ENCODE measurements around the gene MAP3K20. TPM values are rescaled to one million over a fixed set of nuclear protein-coding genes. Genes with fewer than 3 reads are reported as not detected.
"Not testable (repeated sequence)": the region's sequence is repeated elsewhere in the genome, so short reads cannot be mapped to it uniquely, and the experiment has no call there.

Gene MAP3K20
- total RNA-seq, 1 donor from 2014 or later: 18.0 TPM

DNA sequence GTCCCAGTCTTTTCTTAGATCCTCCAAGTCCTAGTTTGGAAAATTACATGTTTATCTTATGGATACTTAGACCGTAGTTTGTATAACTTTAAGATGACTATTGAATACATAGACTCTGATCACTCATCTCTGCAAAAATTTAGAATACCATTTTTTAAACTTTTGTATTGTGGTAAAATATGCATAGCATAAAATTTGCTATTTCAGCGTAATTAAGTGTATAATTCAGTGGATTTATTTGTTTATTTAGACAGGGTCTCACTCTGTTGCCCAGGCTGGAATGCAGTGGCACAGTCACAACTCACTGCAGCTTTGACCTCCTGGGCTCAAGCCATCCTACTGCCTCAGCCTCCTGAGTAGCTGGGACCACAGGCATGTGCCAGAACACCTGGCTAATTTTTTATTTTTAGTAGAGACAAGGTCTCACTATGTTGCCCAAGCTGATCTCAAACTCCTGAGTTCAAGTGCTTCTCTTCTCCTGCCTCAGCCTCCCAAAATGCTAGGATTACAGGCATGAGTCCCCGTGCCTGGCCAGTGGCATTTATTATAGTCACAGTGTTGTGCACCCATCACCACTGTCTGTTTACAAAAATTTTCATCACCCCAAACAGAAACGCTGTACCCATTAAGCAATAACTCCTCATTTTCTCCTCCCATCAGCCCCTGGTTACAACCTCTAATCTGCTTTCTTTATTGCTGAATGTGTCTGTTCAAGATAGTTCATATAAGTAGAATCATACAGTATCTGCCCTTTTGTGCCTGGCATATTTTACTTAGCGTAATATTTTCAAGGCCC lies 90.0 kb downstream of the MAP3K20 start:
- no peaks in the 10 kb centered on the region for H3K27me3 Mint-ChIP-seq (ENCODE audit: insufficient read depth, low read depth)
- Histone ChIP-seq H3K4me1 (no peaks in the 10 kb centered on the region), H3K4me2 (no peak overlapping the region)

DNA sequence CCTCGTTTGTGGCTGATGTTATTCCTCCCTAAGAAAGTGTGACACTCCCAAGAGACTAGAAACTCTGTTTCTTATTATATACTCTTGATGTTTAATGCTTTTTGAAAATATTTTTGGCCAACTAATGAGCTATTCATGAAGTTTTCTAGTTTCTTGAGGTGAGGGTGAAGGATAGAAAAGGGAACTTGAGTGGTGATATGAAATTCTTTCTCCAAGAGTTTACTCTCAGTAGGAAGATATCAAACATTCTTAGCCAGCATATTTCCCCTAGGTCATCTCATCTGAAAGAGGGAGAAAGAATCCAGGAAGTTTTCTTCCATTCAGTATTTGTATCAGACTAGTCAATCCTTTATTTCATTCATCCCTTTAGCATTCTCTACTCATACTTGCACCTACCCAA lies 95.7 kb downstream of the MAP3K20 start:
- Histone ChIP-seq H3K27me3 (no peaks in the 10 kb centered on the region), H3K9ac (no peak overlapping the region), H3K36me3 (no peaks in the 10 kb centered on the region), H3K79me2 (ENCODE audit: low read depth) (no peaks in the 10 kb centered on the region), H3K9me3 (ENCODE audit: low read depth) (no peaks in the 10 kb centered on the region), H3K4me3 (no peak overlapping the region), H3K27ac (no peak overlapping the region), H4K20me1 (ENCODE audit: low read depth) (no peaks in the 10 kb centered on the region), H3K4me2 (no peak overlapping the region), H2AFZ (replicated peaks) (no peak overlapping the region), H3F3A (ENCODE audit: low read depth) (no peaks in the 10 kb centered on the region), H3K4me1 (no peaks in the 10 kb centered on the region)
- TF ChIP-seq EZH2phosphoT487 (IDR thresholded peaks at IDR 0.05) (no peak), EZH2 (IDR thresholded peaks at IDR 0.05) (no peak)
- TF ChIP-seq, protein P1, sequence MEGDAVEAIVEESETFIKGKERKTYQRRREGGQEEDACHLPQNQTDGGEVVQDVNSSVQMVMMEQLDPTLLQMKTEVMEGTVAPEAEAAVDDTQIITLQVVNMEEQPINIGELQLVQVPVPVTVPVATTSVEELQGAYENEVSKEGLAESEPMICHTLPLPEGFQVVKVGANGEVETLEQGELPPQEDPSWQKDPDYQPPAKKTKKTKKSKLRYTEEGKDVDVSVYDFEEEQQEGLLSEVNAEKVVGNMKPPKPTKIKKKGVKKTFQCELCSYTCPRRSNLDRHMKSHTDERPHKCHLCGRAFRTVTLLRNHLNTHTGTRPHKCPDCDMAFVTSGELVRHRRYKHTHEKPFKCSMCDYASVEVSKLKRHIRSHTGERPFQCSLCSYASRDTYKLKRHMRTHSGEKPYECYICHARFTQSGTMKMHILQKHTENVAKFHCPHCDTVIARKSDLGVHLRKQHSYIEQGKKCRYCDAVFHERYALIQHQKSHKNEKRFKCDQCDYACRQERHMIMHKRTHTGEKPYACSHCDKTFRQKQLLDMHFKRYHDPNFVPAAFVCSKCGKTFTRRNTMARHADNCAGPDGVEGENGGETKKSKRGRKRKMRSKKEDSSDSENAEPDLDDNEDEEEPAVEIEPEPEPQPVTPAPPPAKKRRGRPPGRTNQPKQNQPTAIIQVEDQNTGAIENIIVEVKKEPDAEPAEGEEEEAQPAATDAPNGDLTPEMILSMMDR (IDR thresholded peaks at IDR 0.05): no peak
- H3K4me1 Mint-ChIP-seq: no peaks in the 10 kb centered on the region
- no peaks in the 10 kb centered on the region for H3K36me3 Mint-ChIP-seq
- H3K27me3 Mint-ChIP-seq (ENCODE audit: insufficient read depth, low read depth): no peaks in the 10 kb centered on the region
- H3K9me3 Mint-ChIP-seq: no peaks in the 10 kb centered on the region
- DNase-seq (ENCODE audit: low spot score): no peak
- H3K4me3 Mint-ChIP-seq: no peak overlapping the region
- H3K27ac Mint-ChIP-seq: no peak overlapping the region

More for the DNA sequence above, 90.0 kb downstream of the MAP3K20 start:
- Histone ChIP-seq H3K27ac (no peak overlapping the region), H3K27me3 (no peaks in the 10 kb centered on the region), H2AFZ (replicated peaks) (no peak overlapping the region), H3K9ac (no peak overlapping the region), H3F3A (ENCODE audit: low read depth) (no peaks in the 10 kb centered on the region), H4K20me1 (ENCODE audit: low read depth) (no peaks in the 10 kb centered on the region), H3K4me3 (no peak overlapping the region), H3K9me3 (ENCODE audit: low read depth) (no peaks in the 10 kb centered on the region), H3K36me3 (no peaks in the 10 kb centered on the region), H3K79me2 (ENCODE audit: low read depth) (no peaks in the 10 kb centered on the region)
- Mint-ChIP-seq H3K4me1 (peaks cover 6% of the 10 kb centered on the region), H3K9me3 (no peaks in the 10 kb centered on the region), H3K4me3 (no peak overlapping the region), H3K27ac (no peak overlapping the region), H3K36me3 (peaks cover 2% of the 10 kb centered on the region)
- TF ChIP-seq, protein P1 (IDR thresholded peaks at IDR 0.05): no peak
- TF ChIP-seq EZH2 (IDR thresholded peaks at IDR 0.05) (no peak), EZH2phosphoT487 (IDR thresholded peaks at IDR 0.05) (no peak)
- DNase-seq (ENCODE audit: low spot score): no peak

DNA sequence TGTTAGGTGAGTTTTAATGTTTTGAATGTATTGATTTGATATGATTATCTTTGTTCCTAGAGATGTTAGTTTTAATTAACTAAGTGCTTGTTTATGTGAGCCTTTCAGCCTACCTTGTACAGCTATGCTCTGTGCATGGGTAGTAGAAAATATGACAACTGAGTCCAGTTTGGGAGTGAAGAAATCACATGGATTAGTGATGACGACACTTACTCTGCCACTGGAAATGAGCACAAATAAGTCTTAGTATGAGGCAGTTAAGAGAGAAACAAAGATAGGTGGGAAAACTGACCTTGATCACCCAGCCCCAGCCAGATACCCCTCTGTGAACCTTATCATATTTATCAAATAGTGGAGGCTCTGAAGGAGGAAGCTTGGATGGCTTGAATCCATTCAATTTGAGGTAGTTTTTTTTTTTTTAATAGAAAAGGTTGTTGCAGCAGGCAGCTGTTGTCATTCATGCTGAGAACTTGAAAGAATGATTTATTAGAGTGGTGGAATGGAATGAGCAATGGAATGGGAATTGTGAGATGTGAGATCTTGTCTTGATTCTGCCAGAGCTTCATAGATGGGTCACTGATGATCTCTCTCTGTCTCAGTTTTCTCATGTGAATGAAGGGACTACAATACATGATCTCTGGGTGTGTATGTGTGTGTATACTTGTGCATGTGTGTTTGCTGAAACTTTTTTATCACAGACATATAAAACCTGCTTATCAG lies 96.4 kb downstream of the MAP3K20 start:
- no peaks in the 10 kb centered on the region for H3K36me3 ChIP-seq
- no peaks in the 10 kb centered on the region for H3K9me3 ChIP-seq (ENCODE audit: low read depth)
- no peak overlapping the region for H3K4me3 ChIP-seq
- H3K27me3 ChIP-seq: no peaks in the 10 kb centered on the region
- H3K4me1 ChIP-seq: no peaks in the 10 kb centered on the region
- no peaks in the 10 kb centered on the region for H4K20me1 ChIP-seq (ENCODE audit: low read depth)
- H3K4me1 Mint-ChIP-seq: no peaks in the 10 kb centered on the region
- no peak overlapping the region for H3K27ac Mint-ChIP-seq
- H3K27ac ChIP-seq: no peak overlapping the region
- no peak overlapping the region for H2AFZ ChIP-seq (replicated peaks)
- no peak overlapping the region for H3K9ac ChIP-seq
- H3K9me3 Mint-ChIP-seq: no peaks in the 10 kb centered on the region
- no peak overlapping the region for H3K4me3 Mint-ChIP-seq
- no peaks in the 10 kb centered on the region for H3K79me2 ChIP-seq (ENCODE audit: low read depth)
- H3F3A ChIP-seq (ENCODE audit: low read depth): no peaks in the 10 kb centered on the region
- H3K27me3 Mint-ChIP-seq (ENCODE audit: insufficient read depth, low read depth): no peaks in the 10 kb centered on the region
- H3K4me2 ChIP-seq: no peak overlapping the region
- TF ChIP-seq EZH2phosphoT487 (IDR thresholded peaks at IDR 0.05) (no peak), EZH2 (IDR thresholded peaks at IDR 0.05) (no peak)
- TF ChIP-seq, protein P1 (IDR thresholded peaks at IDR 0.05): no peak
- no peaks in the 10 kb centered on the region for H3K36me3 Mint-ChIP-seq
- DNase-seq (ENCODE audit: low spot score): no peak

DNA sequence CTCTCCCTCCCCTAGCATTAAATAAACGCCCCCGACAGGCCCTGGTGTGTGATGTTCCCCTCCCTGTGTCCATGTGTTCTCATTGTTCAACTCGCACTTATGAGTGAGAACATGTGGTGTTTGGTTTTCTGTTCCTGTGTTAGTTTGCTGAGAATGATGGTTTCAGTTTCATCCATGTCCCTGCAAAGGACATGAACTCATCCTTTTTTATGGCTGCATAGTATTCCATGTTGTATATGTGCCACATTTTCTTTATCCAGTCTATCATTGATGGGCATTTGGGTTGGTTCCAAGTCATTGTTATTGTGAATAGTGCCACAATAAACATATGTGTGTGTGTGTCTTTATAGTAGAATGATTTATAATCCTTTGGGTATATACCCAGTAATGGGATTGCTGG lies 98.7 kb downstream of the MAP3K20 start:
- H3K27ac Mint-ChIP-seq; H4K20me1 ChIP-seq (ENCODE audit: low read depth); H3K79me2 ChIP-seq (ENCODE audit: low read depth); H3F3A ChIP-seq (ENCODE audit: low read depth); DNase-seq (ENCODE audit: low spot score); H3K9ac ChIP-seq; H3K36me3 Mint-ChIP-seq; H3K9me3 ChIP-seq (ENCODE audit: low read depth); H2AFZ ChIP-seq (replicated peaks); H3K27ac ChIP-seq; H3K4me2 ChIP-seq; H3K27me3 ChIP-seq; H3K4me1 Mint-ChIP-seq; H3K4me3 Mint-ChIP-seq; H3K4me1 ChIP-seq; H3K36me3 ChIP-seq; H3K9me3 Mint-ChIP-seq; H3K27me3 Mint-ChIP-seq (ENCODE audit: insufficient read depth, low read depth); H3K4me3 ChIP-seq: not testable (repeated sequence)

All from neural progenitor cell (in vitro differentiated cells).